Activated naive CD4-positive, alpha-beta T cell treated with anti-CD3 and anti-CD28 coated beads, Interleukin-2, amount 50 U/mL, for 72 hours (primary cell): ENCODE results near the gene CCDC90B. TPM values are rescaled to one million over a fixed set of nuclear protein-coding genes. Genes with fewer than 3 reads are reported as not detected.

Source experiments
- total RNA-seq, 2 donors: library from RNA; stranded (reverse); gene quantifications; one replicate each; pipeline ENCODE4 v1.2.3, GENCODE V29; 2022

Gene CCDC90B
- total RNA-seq, 2 donors from 2014 or later: 28.4 to 31.2 TPM

Other genes with a start within 250 kb of the CCDC90B start
- 10 to 100 TPM in 1 of 2 donors, 1 to 10 TPM in 1; 8.7 to 12.1 TPM for gene RAB30, start 214.5 kb downstream of the CCDC90B start, total RNA-seq
- gene PCF11, start 129.2 kb downstream of the CCDC90B start, total RNA-seq: 10 to 100 TPM; 50.0 to 63.1 TPM
- gene ANKRD42, start 92.7 kb downstream of the CCDC90B start, total RNA-seq: 1 to 10 TPM; 2.4 to 3.4 TPM